ENCODE measurements around the gene STX11. TPM values are rescaled to one million over a fixed set of nuclear protein-coding genes. Genes with fewer than 3 reads are reported as not detected.

The STX11 gene
- total RNA-seq, 1 experiment from 2014 or later: 0.69 TPM

GRCh38 chr6:144171406-144171805, 21.1 kb downstream of the STX11 start:
- H3K27me3 ChIP-seq (ENCODE audit: insufficient read depth, low read length): no peaks in the 10 kb centered on the region
- no peaks in the 10 kb centered on the region for H4K20me1 ChIP-seq (ENCODE audit: insufficient read depth)
- RAD21 ChIA-PET (ENCODE audit: low non-redundant PET in 1 of 2, low total read pairs in 2 of 2, uncharacterized antibody in 2 of 2, unreplicated experiment in 2 of 2): no interaction called here
- H3K4me1 ChIP-seq (ENCODE audit: control insufficient read depth in 1 of 2, insufficient read depth in 2 of 2, low read length in 2 of 2): no peaks in the 10 kb centered on the region
- CTCF ChIA-PET: no interaction called here
- intact Hi-C loops (cut with micrococcal nuclease): no loop called here
- H3K36me3 ChIP-seq (ENCODE audit: control insufficient read depth in 1 of 2, insufficient read depth in 2 of 2, low read length in 2 of 2): no peaks in the 10 kb centered on the region
- ATAC-seq: no peak
- no peak for TF ChIP-seq ZNF274 (IDR thresholded peaks at IDR 0.05; ENCODE audit: low read depth, low read length)
- TF ChIP-seq, protein P1, sequence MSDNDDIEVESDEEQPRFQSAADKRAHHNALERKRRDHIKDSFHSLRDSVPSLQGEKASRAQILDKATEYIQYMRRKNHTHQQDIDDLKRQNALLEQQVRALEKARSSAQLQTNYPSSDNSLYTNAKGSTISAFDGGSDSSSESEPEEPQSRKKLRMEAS (IDR thresholded peaks at IDR 0.05): no peak
- H3K9ac ChIP-seq (ENCODE audit: low read length): no peak overlapping the region
- no peak for DNase-seq (ENCODE audit: low read depth, low spot score)
- no peaks in the 10 kb centered on the region for H3K79me2 ChIP-seq (ENCODE audit: insufficient read depth, low read length)
- H3K9me3 ChIP-seq (ENCODE audit: control insufficient read depth in 1 of 2, insufficient read depth in 1 of 2, low read depth in 1 of 2, low read length in 2 of 2): no peaks in the 10 kb centered on the region
- H2AFZ ChIP-seq (ENCODE audit: low read depth, low read length, poor library complexity, severe bottlenecking): no peak overlapping the region
- H3K4me2 ChIP-seq (ENCODE audit: low read length): no peak overlapping the region
- H3K9me2 ChIP-seq (ENCODE audit: insufficient read depth): no peaks in the 10 kb centered on the region
- no peak overlapping the region for H3K27ac ChIP-seq (ENCODE audit: low read depth, low read length)
- H3K4me3 ChIP-seq (replicated peaks in 1 of 2; ENCODE audit: low read depth in 1 of 2, low read length in 2 of 2): no peak overlapping the region
- POLR2A ChIA-PET: no interaction called here
- no TSS peak for BruUV-seq (replicated peaks)

DNA sequence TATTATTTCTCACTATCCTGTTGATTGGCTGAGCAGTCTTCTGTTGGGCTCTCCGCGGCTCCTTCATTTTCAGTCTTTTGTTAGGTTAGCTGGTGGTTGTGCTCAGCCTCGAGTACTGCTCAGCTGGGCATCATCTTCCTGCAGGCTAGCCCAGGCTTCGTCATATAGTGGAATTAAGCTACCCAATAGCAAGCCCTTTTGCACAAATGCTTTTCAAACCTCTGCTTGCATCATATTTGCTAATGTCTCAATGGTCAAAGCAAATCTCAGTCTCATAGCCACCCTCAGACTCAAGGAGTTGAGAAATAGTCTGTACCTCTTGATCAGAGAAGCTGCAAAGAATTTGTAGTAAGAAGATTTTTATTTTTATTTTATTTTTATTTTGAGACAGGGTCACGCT, 23.7 kb downstream of the STX11 start:
- Histone ChIP-seq H3K4me2 (ENCODE audit: low read length) (no peak overlapping the region), H4K20me1 (ENCODE audit: insufficient read depth) (no peaks in the 10 kb centered on the region), H3K27ac (ENCODE audit: low read depth, low read length) (no peak overlapping the region), H3K9ac (ENCODE audit: low read length) (no peak overlapping the region), H2AFZ (ENCODE audit: low read depth, low read length, poor library complexity, severe bottlenecking) (no peak overlapping the region), H3K4me1 (ENCODE audit: control insufficient read depth in 1 of 2, insufficient read depth in 2 of 2, low read length in 2 of 2) (no peaks in the 10 kb centered on the region), H3K36me3 (ENCODE audit: control insufficient read depth in 1 of 2, insufficient read depth in 2 of 2, low read length in 2 of 2) (no peaks in the 10 kb centered on the region), H3K9me3 (ENCODE audit: control insufficient read depth in 1 of 2, insufficient read depth in 1 of 2, low read depth in 1 of 2, low read length in 2 of 2) (no peaks in the 10 kb centered on the region), H3K9me2 (ENCODE audit: insufficient read depth) (no peaks in the 10 kb centered on the region), H3K79me2 (ENCODE audit: insufficient read depth, low read length) (no peaks in the 10 kb centered on the region), H3K27me3 (ENCODE audit: insufficient read depth, low read length) (no peaks in the 10 kb centered on the region), H3K4me3 (replicated peaks in 1 of 2; ENCODE audit: low read depth in 1 of 2, low read length in 2 of 2) (no peak overlapping the region)
- ChIA-PET POLR2A (no interaction called here), CTCF (no interaction called here), RAD21 (ENCODE audit: low non-redundant PET in 1 of 2, low total read pairs in 2 of 2, uncharacterized antibody in 2 of 2, unreplicated experiment in 2 of 2) (no interaction called here)
- intact Hi-C loops (cut with micrococcal nuclease): no loop called here
- DNase-seq (ENCODE audit: low read depth, low spot score) (no peak), ATAC-seq (no peak)
- TF ChIP-seq SRF (IDR thresholded peaks at IDR 0.05; ENCODE audit: low read depth): no peak
- TF ChIP-seq EZH2 (IDR thresholded peaks at IDR 0.05): no peak
- no peak for TF ChIP-seq SP1 (IDR thresholded peaks at IDR 0.05; ENCODE audit: low read depth)
- no peak for TF ChIP-seq ZNF274 (IDR thresholded peaks at IDR 0.05; ENCODE audit: low read depth, low read length)
- TF ChIP-seq REST (IDR thresholded peaks at IDR 0.05; ENCODE audit: low read depth): no peak
- TF ChIP-seq FOSL1 (IDR thresholded peaks at IDR 0.05; ENCODE audit: low read depth): no peak
- TF ChIP-seq POLR2AphosphoS5 (IDR thresholded peaks at IDR 0.05; ENCODE audit: low read depth, low read length): no peak
- no peak for TF ChIP-seq ZFX (IDR thresholded peaks at IDR 0.05)
- no peak for TF ChIP-seq TCF7L2 (IDR thresholded peaks at IDR 0.05; ENCODE audit: borderline replicate concordance, extremely low read depth, insufficient read depth, insufficient read length)
- TF ChIP-seq EZH2phosphoT487 (IDR thresholded peaks at IDR 0.05; ENCODE audit: borderline replicate concordance): no peak
- TF ChIP-seq POLR2A (IDR thresholded peaks at IDR 0.05; ENCODE audit: borderline replicate concordance, extremely low read depth, insufficient read depth, insufficient read length): no peak
- TF ChIP-seq, protein P1 (IDR thresholded peaks at IDR 0.05): no peak
- no peak for TF ChIP-seq ATF3 (IDR thresholded peaks at IDR 0.05)
- TF ChIP-seq JUND (IDR thresholded peaks at IDR 0.05): no peak
- TF ChIP-seq YY1 (IDR thresholded peaks at IDR 0.05; ENCODE audit: extremely low read depth, insufficient replicate concordance, low read depth, low read length): no peak
- no TSS peak for BruUV-seq (replicated peaks)
